HG02943 (cell line): ENCODE results near the gene MSH2.
"Not testable (repeated sequence)": the region's sequence is repeated elsewhere in the genome, so short reads cannot be mapped to it uniquely, and the experiment has no call there.

Experiments
- ATAC-seq: cut with Tn5 transposase; IDR thresholded peaks from one replicate; pipeline ENCODE4 v1.9.1; 2021; ENCODE audit warnings: mild to moderate bottlenecking, low read depth, moderate library complexity; ENCODE audit not compliant: unreplicated experiment

Gene MSH2

DNA sequence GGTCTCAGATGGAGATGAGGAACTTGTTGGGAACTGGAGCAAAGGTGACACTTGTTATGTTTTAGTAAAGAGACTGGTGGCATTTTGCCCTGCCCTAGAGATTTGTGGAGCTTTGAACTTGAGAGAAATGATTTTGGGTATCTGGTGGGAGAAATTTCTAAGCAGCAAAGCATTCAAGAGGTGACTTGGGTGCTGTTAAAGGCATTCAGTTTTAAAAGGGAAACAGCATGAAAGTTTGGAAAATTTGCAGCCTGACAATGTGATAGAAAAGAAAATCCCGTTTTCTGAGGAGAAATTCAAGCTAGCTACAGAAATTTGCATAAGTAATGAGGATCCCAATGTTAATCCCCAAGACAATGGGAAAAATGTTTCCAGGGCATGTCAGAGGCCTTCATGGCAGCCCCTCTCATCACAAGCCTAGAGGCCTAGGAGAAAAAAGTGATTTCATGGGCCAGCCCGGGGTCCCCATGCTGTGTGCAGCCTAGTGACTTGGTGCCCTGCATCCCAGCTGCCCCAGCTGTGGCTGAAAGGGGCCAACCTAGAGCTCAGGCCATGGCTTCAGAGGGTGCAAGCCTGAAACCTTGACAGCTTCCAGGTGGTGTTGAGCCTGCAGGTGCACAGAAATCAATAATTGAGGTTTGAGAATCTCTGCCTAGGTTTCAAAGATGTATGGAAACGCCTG is 3.8 kb downstream of the MSH2 start:
- ATAC-seq, result not testable (repeated sequence)

DNA sequence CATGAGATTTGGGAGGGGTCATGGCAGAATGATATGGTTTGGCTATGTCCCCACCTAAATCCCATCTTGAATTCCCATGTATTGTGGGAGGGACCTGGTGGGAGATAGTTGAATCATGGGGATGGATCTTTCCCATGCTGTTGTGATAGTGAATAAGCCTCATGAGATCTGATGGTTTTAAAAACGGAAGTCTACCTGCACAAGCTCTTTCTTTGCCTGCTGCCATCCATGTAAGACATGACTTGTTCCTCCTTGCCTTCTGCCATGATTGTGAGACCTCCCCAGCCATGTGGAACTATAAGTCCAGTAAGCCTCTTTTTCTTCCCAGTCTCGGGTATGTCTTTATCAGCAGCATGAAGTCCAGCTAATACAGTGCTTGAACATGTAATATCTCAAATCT is 5.0 kb downstream of the MSH2 start:
- ATAC-seq, result not testable (repeated sequence)

DNA sequence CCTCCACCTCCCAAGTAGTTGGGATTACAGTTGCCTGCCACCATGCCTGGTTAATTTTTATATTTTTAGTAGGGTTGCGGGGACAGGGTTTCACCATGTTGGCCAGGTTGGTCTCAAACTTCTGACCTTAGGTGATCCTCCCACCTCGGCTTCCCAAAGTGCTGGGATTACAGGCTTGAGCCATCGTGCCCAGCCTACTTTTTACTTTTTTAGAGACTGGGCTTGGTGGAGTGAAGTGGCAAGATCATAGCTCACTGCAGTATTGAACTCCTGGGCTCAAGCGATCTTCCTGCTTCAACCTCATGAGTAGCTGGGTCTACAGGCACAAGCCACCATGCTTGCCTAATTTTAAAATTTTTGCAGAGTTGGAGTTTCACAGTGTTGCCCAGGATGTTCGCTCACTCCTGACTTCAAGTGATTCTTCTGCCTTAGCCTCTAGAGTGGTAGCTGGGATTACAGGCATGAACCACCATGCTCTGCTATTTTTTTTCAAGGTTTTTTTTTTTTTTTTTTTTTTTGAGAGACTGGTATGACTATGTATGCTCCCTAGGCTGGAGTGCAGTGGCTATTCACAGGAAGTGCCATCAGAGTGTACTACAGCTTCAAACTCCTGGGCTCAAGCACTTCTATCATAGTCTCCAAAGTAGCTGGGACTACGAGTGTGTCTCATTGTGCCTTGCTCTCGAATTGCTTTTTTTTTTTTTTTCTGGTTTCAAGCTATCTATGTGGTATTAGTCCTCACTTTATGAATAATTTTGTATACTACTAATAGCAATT is 11.9 kb downstream of the MSH2 start:
- no peak for ATAC-seq

DNA sequence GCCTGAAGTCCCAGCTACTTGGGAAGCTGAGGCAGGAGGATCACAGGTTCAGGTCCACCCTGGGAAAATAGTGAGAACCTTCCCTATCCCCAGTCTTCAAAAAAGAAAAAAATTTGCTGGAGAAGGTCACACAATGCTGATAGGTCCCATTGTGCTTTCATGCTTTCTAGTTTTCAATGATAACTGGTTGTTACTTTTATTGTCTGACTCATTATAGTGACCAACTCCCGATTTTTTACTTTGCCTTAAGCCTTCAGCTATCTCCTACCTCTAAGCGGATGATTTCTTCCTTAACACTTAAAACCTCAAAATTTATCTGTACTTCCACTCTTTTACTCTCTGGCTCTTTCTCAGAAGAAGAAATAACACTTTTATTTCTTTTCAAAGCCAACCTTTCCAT is 17.3 kb downstream of the MSH2 start:
- ATAC-seq, result no peak

DNA sequence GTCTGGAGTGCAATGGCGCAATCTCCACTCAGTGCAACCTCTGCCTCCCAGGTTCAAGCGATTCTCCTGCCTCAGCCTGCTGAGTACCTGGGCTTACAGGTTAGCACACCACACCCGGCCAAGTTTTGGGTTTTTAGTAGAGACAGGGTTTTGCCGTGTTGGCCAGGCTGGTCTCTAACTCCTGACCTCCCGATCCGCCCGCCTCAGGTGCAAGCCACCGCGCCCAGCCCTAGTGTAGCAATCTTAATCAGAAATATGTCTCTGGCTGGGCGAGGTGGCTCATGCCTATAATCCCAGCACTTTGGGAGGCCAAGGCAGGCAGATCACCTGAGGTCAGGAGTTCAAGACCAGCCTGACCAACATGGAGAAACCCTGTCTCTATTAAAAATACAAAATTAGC is 17.7 kb downstream of the MSH2 start:
- not testable (repeated sequence) for ATAC-seq

DNA sequence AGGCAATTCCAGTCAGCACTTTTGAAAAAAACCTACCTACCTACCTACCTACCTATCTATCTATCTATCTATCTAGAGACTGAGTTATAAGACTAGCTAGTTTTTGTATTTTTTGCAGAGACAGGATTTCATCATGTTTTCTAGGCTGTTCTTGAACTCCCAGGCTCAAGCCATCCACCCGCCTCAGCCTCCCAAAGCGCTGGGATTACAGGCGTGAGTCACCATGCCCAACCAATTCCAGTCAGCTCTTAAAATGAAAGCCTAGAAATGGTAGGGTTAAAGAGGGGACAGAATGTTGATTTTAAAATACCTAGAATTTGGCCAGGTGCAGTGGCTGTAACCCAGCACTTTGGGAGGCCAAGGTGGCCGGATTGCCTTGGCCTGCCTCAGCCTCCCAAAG is 19.1 kb downstream of the MSH2 start:
- no peak for ATAC-seq

DNA sequence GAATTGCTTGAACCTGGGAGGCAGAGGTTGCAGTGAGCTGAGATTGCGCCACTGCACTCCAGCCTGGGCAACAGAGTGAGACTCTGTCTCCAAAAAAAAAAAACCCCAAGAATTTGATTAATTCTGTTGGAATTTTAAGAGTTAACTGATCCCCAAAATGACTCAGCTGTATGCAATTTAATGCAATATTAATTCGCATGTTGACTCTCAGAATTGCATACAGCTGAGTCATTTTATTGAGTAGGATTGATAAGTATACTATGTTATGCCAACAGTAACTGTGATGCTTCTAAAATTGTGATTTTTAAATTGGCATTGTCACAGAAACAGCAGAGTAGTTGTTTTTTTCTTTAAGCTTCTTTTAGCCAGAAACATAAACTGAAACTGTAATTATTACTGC is 19.6 kb downstream of the MSH2 start:
- no peak for ATAC-seq

DNA sequence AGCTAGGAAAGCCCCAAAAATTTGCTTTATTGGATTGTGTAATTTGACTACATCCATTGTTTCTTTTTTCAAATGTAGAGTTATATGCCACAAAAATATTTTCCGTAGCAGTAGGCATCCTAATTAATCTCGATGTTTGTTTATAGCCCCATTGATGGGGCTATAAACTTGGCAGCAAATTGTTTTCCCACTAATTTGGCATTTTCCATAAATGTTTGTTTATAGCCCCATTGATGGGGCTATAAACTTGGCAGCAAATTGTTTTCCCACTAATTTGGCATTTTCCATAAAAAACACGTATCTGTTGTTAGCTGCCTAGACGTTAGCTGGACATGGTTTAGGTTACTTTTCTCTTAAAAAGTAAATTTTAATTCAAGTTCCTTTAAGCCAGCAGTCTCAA is 23.8 kb downstream of the MSH2 start:
- ATAC-seq, result no peak

DNA sequence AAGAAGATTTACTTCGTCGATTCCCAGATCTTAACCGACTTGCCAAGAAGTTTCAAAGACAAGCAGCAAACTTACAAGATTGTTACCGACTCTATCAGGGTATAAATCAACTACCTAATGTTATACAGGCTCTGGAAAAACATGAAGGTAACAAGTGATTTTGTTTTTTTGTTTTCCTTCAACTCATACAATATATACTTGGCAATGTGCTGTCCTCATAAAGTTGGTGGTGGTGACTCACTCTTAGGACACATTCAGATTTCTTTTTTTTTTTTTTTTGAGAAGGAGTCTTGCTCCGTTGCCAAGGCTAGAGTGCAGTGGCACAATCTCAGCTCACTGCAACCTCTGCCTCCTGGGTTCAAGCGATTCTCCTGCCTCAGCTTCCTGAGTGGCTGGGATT is 26.8 kb downstream of the MSH2 start:
- no peak for ATAC-seq

DNA sequence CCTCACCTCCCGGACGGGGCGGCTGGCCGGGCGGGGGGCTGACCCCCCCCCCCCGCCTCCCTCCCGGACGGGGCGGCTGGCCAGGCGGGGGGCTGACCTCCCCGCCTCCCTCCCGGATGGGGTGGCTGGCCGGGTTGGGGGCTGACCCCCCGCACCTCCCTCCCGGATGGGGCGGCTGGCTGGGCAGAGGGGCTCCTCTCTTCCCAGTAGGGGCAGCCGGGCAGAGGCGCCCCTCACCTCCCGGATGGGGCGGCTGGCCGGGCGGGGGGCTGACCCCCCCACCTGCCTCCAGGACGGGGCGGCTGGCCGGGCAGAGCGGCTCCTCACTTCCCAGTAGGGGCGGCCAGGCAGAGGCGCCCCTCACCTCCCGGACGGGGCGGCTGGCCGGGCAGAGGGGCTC is 30.1 kb downstream of the MSH2 start:
- ATAC-seq, result not testable (repeated sequence)

DNA sequence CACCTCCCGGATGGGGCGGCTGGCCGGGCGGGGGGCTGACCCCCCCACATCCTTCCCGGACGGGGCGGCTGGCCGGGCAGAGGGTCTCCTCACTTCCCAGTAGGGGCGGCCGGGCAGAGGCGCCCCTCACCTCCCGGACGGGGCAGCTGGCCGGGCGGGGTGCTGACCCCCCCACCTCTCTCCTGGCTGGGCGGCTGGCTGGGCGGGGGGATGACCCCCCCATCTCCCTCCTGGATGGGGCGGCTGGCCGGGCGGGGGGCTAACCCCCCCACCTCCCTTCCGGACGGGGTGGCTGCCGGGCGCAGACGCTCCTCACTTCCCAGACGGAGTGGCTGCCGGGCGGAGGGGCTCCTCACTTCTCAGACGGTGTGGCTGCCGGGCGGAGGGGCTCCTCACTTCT is 30.5 kb downstream of the MSH2 start:
- ATAC-seq, result not testable (repeated sequence)

DNA sequence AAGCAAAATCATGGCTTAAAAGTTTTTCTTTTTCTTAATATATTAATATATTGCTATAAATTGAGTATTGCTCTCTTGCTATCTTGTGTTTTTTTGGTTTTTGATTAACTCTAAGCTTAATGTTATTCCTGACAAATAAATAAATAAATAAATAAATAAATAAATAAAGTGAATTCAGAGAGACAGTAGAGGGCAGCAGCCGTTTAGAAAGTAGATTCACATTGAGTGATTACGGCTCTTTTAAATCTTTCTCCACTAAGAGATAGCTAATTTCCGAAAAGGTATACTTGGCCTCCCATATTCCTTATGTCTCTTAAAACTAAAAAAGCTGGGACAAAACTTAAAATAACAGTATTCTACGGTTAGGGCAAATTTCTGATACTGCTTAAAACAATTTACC is 34.3 kb downstream of the MSH2 start:
- no peak for ATAC-seq

DNA sequence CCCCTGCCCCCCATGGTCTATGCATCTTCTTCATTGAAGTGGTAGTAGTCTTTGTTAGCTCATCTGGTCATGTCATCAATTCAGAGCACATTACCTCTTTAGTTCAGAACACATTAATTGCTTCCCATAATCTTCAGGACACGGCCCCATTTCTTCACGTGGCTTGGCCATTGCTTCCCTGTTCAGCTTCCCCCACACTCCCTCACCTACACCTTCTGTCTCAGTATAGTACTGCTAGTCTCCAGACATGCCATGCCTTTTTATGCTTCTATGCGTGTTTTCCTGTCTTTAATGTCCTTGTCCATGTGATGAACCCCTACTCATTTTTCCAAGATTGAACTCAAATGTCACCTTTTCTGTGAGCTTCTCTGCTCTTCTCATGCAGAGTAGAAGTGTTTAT is 35.1 kb downstream of the MSH2 start:
- no peak for ATAC-seq

DNA sequence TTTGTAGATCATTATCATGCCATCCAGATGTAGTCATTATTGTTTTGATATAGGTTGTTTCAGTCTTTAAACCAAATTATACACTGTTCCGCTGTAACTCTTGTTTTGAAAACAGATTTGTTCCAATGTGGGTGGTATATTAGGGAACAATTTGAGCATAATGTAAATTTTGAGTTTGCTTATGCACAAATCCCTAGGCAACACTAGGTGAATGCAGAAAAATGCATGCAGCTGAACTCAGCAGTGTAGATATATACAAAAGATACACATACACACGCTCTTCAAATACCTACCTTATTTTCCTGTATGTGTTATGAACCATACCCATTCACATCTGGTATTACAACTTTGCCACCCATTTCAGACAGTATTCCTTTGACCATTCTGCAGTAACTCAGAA is 35.8 kb downstream of the MSH2 start:
- no peak for ATAC-seq

DNA sequence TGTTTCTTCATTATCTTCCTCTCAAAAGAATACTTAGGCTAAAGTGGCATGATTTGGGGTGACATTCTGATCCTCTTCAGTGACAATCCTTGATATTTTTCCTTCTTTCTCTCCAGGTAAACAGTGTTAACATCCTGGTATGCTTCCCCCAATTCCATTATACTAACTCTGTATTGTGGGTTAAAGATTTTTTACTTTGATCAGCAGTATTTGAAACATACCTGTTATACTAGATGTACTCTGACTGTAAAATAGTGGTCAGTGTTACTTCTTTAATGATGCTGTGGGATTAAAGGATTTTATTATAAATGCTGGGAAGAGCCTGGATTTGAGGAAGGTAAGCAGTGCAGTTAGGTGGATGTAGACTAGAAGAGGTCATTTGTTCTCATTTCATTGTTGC is 48.8 kb downstream of the MSH2 start:
- ATAC-seq, result no peak

DNA sequence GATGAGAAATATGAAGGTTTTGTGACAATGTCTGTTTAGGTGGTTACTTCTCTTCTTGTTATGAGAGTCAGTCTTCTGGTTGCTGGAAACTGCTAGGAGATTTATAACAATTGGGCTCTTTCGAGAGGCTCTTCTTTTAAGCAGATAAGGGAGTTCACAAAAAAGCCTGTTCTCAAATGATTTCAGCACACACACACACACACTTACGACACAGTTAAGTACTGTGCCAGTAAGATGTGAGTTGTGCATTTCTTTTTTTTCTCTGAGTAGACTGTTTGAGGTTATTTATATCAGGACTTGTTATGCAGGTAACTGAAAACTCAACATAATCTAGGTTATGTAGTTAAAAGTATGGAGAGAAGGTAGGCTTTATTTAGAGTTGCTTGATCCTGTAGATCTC is 49.8 kb downstream of the MSH2 start:
- no peak for ATAC-seq

DNA sequence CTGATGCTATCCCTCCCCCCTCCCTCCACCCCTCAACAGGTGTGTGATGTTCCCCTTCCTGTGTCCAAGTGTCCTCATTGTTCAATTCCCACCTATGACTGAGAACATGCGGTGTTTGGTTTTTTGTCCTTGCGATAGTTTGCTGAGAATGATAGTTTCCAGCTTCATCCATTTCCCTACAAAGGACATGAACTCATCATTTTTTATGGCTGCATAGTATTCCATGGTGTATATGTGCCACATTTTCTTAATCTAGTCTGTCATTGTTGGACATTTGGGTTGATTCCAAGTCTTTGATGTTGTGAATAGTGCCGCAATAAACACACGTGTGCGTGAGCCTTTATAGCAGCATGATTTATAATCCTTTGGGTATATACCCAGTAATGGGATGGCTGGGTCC is 51.9 kb downstream of the MSH2 start:
- ATAC-seq, result not testable (repeated sequence)

DNA sequence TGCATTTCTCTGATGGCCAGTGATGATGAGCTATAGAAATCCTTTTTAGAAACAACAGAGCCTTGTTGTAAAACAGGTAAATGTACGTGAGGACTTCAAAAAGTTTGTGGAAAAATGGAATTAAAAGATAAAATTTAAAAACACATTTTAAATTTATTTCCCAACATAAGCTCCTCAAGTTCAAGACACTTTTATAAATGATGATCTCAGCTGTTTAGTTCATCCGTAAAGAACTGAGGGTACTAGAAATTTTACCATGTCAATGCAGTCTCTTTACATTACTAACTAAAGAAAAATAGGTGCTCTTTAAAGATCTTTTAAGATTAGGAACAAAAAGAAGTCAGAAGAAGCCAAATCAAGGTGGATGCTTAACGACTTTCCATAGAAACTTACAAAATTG is 52.5 kb downstream of the MSH2 start:
- no peak for ATAC-seq

DNA sequence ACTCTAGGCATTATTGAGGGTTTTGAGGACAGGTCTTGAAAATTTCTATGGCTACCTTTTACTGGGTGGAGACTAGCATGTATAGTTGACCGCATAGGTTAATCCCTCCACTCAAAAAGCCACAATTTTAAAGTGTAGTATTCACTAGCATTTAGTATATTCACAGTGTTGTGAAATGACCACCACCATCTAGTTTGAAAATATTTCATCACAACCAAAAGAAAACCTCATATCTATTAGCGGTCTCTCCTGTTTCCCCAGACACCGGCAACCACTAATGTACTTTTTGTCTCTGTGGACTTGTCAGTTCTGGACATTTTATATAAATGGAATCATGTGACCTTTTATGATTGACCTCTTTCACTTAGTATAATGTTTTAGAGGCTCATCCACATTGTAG is 53.9 kb downstream of the MSH2 start:
- ATAC-seq, result no peak

DNA sequence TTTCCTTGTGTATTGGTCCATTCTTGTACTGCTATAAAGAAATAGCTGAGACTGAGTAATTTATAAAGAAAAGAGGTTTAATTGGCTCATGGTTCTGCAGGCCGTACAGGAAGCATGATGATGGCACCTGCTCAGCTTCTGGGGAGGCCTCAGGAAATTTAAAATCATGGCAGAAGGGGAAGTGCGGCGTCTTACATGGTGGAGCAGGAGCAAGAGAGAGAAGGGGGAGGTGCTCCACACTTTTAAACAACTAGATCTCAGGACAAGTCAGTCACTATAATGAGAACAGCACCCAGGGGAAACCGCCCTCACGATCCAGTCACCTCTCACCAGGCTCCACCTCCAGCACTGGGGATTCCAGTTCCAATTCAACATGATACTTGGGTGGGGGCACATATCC is 54.3 kb downstream of the MSH2 start:
- no peak for ATAC-seq

DNA sequence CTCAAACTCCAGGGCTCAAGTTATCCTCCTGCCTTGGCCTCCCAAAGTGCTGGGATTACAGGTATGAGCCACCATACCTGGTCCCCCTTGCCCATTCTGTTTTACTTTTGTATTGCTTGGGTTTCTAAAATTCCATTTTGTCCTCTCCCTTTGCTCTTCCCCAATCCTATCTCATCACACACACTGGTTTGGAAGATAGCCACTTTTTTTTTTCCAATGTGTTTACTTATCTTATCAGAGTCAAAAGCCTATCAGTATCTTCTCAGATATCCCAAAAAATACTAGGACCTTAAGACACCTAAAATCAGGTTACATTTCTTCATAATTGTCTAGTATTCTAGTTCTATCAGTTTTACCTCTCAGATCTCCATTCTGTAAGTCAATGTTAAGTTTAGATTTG is 56.1 kb downstream of the MSH2 start:
- ATAC-seq, result no peak

DNA sequence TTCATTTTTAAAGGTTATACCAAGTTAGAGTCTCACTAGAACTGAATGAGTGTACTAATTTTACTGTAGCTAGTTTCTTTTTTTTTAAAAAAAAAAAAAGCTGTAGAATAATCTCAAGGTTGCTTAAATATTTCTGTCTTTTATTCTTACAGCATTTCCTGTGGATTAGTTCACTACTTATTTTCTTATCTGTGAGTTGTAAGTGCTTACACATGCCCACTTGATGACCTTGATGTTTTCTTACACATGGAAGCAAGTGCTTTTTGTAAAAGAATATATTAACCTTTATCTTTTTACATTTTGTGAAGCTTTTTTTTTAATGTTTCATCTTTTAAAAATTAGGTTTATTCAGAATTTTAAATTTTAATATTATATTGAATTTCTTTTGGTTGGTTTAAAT is 57.8 kb downstream of the MSH2 start:
- ATAC-seq, result no peak
